GM18526 (cell line): ENCODE measurements around the gene PDHB.

Experiments used
- POLR2A ChIP-seq: IDR thresholded peaks from 3 replicates; pipeline ENCODE4 v1.6.1; 2011; ENCODE audit not compliant: insufficient read length; ENCODE audit errors: extremely low read depth

Gene PDHB

GRCh38 chr3:58463181-58463941, 29.7 kb upstream of the PDHB start:
- TF ChIP-seq POLR2A: no peak

DNA sequence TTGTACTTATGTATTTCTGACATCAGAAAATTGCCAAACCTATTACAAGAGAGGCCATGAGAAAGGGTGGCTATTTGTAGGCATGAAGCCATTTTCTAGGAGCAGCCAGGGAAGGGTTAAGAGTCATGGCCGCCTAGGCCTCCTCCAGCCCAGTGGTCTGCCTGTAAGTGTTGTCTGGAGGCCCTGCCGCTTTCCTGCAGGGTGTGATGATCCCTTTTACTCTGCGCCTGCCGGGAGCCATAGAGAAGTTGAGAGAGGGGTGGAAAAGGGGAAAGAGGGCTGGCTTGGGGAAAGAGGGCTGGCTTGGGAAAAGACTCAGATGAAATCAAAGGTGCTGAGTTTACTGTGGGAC, 29.2 kb upstream of the PDHB start:
- TF ChIP-seq POLR2A: no peak

GRCh38 chr3:58459160-58459559, 25.5 kb upstream of the PDHB start:
- TF ChIP-seq POLR2A: no peak

- no peak for TF ChIP-seq POLR2A
Observed at GRCh38 chr3:58452176-58452575, 18.5 kb upstream of the PDHB start.

DNA sequence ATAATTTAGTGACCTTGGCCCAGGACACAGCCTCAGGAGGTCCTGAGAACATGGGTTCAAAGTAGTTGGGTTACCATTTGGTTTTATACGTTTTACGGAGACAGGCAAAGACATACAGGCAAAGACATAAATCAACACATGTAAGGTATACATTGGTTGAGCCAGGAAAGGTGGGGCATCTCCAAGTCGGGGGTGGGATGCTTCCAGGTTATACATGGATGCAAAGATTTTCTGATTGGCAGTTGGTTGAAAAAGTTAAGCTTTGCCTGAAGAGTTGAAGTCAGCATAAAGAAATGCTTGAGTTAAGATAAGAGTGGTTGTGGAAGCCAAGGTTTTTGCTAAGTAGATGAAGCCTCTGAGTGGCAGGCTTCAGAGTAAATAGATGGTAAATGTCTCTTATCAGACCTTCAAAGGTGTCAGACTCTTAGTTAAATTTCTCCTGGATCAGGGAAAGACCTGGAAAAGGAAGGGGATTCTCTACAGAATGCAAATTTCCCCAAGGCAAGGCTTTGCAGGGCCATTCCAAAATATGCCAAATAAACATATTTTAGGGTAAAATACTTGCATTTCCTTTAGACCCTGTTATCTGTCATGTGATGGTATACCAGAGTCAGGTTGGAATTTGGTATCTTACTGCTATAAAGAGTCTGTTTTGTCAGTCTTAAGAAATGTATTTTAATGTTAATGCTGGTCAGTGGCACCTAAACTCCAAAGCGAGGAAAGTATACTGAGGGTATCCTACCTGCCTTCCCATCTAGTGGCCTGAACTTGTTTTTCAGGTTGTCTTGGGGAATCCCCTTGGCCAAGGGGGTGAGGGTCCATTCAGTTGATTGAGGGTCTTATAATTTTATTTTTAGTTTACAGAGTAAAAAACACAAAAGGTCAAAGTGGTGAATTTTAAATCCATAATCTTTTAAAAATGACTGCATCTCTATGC, 8.2 kb upstream of the PDHB start:
- no peak for TF ChIP-seq POLR2A

DNA sequence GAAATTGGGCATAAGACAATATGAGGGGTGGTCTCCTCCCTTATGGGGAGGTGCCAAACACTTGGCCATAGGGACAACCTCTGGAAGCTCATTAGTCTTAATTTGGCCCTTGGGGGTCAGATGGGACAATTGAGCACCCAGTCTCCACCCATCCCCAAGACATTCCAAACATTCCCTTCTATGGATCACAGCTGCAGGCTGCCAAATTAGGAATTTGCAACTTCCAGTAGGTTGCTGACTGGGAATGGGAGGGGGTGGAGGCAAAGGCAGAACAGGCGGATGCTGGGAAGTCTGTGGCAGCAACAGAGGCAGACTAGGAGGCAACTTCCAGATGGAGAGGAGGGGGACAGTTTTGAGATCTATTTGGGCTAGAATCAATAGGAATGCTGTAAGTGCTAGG, 1.4 kb upstream of the PDHB start:
- TF ChIP-seq POLR2A: no peak

GRCh38 chr3:58434511-58434910, 879 bp upstream of the PDHB start:
- no peak for TF ChIP-seq POLR2A

DNA sequence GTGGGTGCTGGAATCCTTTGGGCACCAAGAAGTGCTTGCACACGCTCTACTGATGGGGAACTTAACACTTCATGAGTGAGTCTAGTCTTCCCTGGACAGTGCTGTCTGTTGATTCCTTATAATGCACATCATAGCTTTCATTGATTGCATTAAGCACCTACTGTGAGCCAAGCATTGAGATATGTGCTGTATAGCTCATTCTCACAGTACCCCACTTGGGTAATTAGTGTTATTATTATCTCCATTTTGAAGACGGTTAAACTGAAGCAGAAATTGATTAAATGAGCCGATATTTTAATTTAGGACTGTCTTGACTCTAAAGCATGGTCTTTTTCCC, 504 bp upstream of the PDHB start:
- no peak for TF ChIP-seq POLR2A

DNA sequence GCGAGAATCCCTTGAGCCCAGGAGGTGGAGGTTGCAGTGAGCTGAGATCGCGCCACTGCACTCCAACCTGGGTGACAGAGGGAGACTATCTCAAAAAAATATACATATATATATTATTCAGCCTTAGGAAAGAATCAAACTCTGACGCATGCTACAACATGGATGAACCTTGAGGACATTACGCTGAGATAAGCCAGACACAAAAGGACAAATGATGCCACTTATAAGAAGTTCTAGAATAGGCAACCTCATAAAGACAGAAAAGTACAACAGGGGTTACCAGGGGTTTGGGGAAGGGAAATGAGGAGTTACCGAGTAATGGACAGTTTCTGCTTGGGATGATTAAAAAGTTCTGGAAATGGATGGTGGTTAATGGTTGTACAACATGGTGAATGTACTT, 727 bp downstream of the PDHB start:
- no peak for TF ChIP-seq POLR2A

GRCh38 chr3:58429657-58430056, 4.0 kb downstream of the PDHB start:
- no peak for TF ChIP-seq POLR2A

DNA sequence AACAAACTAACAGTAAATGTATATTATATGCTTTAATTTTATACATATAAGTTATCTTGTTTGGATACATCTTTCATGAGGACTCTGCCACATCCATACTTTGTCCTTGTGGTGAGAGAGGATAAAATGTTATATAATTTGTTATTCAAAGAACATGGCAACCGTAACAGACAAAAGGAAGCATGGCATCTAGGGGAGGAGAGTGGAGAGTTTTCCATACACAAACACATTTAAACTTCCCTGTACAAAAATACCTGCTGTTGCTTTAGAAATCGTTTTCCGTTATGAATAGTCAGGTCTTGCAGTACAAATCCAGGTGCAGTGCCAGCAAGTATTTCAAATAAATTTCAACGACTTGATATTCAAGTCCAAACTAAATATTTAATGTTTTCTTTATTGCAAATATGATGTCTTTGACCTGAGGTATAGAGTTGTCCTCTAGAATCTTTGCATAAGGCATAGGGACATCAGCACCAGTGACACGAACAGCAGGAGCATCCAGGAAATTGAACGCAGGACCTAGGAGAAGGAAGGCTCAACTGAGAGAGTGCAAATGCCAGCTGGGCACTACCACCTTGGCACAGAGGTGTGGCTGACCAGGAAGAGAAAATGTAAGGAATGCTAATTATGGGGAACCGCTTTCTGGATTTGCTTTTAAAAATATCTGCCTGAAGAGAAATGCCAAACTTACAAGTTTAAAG, 5.8 kb downstream of the PDHB start:
- TF ChIP-seq POLR2A: no peak

DNA sequence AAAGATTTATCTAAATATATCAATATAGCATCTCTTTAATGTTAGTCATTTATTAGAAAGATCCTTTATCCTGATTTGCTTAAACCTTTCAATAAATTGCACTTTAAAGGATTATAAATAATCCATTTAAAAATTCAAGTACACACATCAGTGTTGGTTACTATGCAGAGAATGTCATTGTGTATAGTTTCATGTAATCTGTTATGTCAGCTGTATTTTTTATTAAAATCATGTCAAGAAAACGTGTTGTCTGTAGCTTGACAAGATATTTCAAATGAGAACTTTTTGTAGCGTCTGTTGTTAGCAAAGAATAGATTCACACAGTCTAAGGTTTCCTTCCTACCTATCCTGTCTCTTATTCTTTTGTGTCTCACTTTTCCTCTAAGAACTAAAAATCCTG, 7.8 kb downstream of the PDHB start:
- no peak for TF ChIP-seq POLR2A

- TF ChIP-seq POLR2A: no peak
Observed at GRCh38 chr3:58424613-58425012, 9.0 kb downstream of the PDHB start.

DNA sequence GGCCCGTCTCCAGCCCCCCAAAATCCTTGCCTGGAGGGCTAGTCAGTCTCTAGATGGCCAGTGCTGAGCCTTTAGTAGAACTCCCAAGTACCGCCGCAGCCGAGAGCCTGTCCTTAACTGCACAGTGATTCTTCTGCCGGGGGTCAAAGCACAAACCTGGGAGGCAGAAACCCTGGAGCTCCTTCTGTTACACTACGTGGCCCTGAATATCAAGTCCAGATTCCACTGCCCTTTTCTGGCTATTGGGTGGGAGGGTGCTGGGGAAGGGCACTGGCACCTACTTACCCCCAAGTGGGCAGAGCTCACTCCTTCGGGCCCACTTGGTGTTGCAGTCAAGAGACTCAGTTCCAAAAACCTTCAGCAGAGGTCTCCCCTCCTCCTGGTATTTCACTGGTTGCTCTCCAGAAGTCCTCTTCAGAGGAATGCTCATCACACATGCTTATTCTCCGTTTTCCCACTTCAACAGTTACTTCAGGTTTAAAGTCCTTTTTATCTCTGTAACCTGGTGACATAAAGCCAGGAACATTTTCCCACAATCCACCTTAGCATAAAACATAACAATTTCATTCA, 10.8 kb downstream of the PDHB start:
- no peak for TF ChIP-seq POLR2A

DNA sequence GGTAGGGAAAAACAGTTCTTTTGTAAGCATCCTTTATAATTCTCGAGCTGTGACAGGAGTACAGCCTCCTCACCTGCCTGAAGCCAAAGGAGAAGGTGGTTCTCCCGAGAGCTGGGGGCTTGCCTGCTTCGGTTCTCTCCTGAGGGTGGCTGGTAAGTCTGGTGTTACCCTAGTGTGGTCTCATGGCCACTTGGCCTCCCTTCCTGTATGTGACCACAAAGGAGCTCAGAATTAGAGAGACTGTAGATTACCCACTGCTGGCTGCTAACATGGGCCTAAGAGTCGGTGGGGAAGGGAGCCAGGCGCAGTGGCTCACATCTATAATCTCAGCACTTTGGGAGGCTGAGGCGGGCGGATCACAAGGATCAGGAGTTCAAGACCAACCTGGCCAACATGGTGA, 12.6 kb downstream of the PDHB start:
- no peak for TF ChIP-seq POLR2A
